RWPE2 (cell line): Measurements from ENCODE around the gene SLC47A2.

Experiments used
- ATAC-seq: fragments of 200-7000 bp; cut with Tn5 transposase; 3 replicates; pipeline ENCODE4 v1.9.1; 2021; ENCODE audit warnings: low read depth
- DNase-seq: peaks from one replicate; pipeline ENCODE4 v3.0.0-alpha.2; 2020; ENCODE audit warnings: low spot score
- H3K27ac ChIP-seq: fragments of 450-650 bp; 2 replicates; pipeline ENCODE4 v1.5.1; 2017; ENCODE audit warnings: mild to moderate bottlenecking; ENCODE audit not compliant: poor library complexity, severe bottlenecking
- H3K27me3 ChIP-seq: fragments of 250-450 bp; sonication (Bioruptor Pico); 2 replicates; pipeline ENCODE4 v1.5.1; 2021; ENCODE audit warnings: mild to moderate bottlenecking, moderate library complexity; ENCODE audit not compliant: insufficient read depth, poor library complexity, severe bottlenecking
- H3K36me3 ChIP-seq: fragments of 250-450 bp; sonication (Bioruptor Pico); 2 replicates; pipeline ENCODE4 v1.5.1; 2020; ENCODE audit warnings: low read depth, mild to moderate bottlenecking, moderate library complexity
- H3K4me1 ChIP-seq: fragments of 250-450 bp; sonication (Bioruptor Pico); 2 replicates; pipeline ENCODE4 v1.5.1; 2021; ENCODE audit warnings: mild to moderate bottlenecking, moderate library complexity; ENCODE audit not compliant: insufficient read depth, poor library complexity, severe bottlenecking
- H3K4me3 ChIP-seq: fragments of 250-450 bp; sonication (Bioruptor Pico); 2 replicates; pipeline ENCODE4 v1.5.1; 2021; ENCODE audit warnings: mild to moderate bottlenecking, moderate library complexity; ENCODE audit not compliant: severe bottlenecking
- H3K9me3 ChIP-seq: fragments of 250-450 bp; sonication (Bioruptor Pico); 2 replicates; pipeline ENCODE4 v1.5.1; 2021; ENCODE audit warnings: mild to moderate bottlenecking, moderate library complexity; ENCODE audit not compliant: severe bottlenecking
- CTCF ChIP-seq: fragments of 450-650 bp; IDR thresholded peaks from one replicate; pipeline ENCODE4 v1.5.1; 2017; ENCODE audit warnings: mild to moderate bottlenecking, moderate library complexity; ENCODE audit not compliant: poor library complexity, severe bottlenecking

SLC47A2 gene

GRCh38 chr17:19646788-19647696 is 69.3 kb downstream of the SLC47A2 start:
- Histone ChIP-seq H3K27ac (peak overlapping the region; percentile 75), H3K4me3 (no peak overlapping the region)
- TF ChIP-seq CTCF: no peak

GRCh38 chr17:19645734-19646201 is 70.6 kb downstream of the SLC47A2 start:
- Histone ChIP-seq H3K4me3 (no peak overlapping the region), H3K36me3 (peaks cover 3% of the 10 kb centered on the region; the same call in 1 of the 2 replicates), H3K27me3 (no peaks in the 10 kb centered on the region), H3K9me3 (no peaks in the 10 kb centered on the region), H3K4me1 (peaks cover 38% of the 10 kb centered on the region), H3K27ac (no peak overlapping the region)
- no peak for ATAC-seq
- DNase-seq: no peak
- TF ChIP-seq CTCF: peak; percentile 29

More at GRCh38 chr17:19646788-19647696, 69.3 kb downstream of the SLC47A2 start:
- Histone ChIP-seq H3K27me3 (no peaks in the 10 kb centered on the region), H3K4me1 (peaks cover 48% of the 10 kb centered on the region), H3K36me3 (peaks cover 13% of the 10 kb centered on the region), H3K9me3 (no peaks in the 10 kb centered on the region)
- no peak for DNase-seq
- ATAC-seq: no peak

GRCh38 chr17:19644493-19645210 is 71.7 kb downstream of the SLC47A2 start:
- no peak for ATAC-seq
- no peaks in the 10 kb centered on the region for H3K9me3 ChIP-seq
- DNase-seq: no peak
- H3K4me1 ChIP-seq: peaks cover 32% of the 10 kb centered on the region
- H3K27me3 ChIP-seq: no peaks in the 10 kb centered on the region
- H3K4me3 ChIP-seq: no peak overlapping the region
- TF ChIP-seq CTCF: no peak
- no peak overlapping the region for H3K27ac ChIP-seq
- no peaks in the 10 kb centered on the region for H3K36me3 ChIP-seq

GRCh38 chr17:19642373-19642893 is 74.0 kb downstream of the SLC47A2 start:
- no peak for ATAC-seq
- TF ChIP-seq CTCF: no peak
- H3K4me1 ChIP-seq: peaks cover 27% of the 10 kb centered on the region

More at GRCh38 chr17:19642373-19642893, 74.0 kb downstream of the SLC47A2 start:
- DNase-seq: no peak
- Histone ChIP-seq H3K27me3 (no peaks in the 10 kb centered on the region), H3K27ac (no peak overlapping the region), H3K9me3 (no peaks in the 10 kb centered on the region), H3K36me3 (no peaks in the 10 kb centered on the region), H3K4me3 (no peak overlapping the region)
